ENCODE results near the gene ASAP2.

The ASAP2 gene

GRCh38 chr2:9205963-9206948 is at the start of gene ASAP2:
Gene ASAP2 (plus strand): TSS chr2:9206812. CDS start chr2:9207105, 293 bp downstream.
- DNase-seq (ENCODE audit: low spot score), result peak; percentile 74

GRCh38 chr2:9158786-9159779 is 47.5 kb upstream of the ASAP2 start:
- no peak for DNase-seq (ENCODE audit: low spot score)

- no peak for DNase-seq (ENCODE audit: low spot score)
Observed at GRCh38 chr2:9160732-9161131, 45.9 kb upstream of the ASAP2 start.

GRCh38 chr2:9162841-9163240 is 43.8 kb upstream of the ASAP2 start:
- no peak for DNase-seq (ENCODE audit: low spot score)

GRCh38 chr2:9163306-9164111 is 43.1 kb upstream of the ASAP2 start:
- no peak for DNase-seq (ENCODE audit: low spot score)

- no peak for DNase-seq (ENCODE audit: low spot score)
Observed at GRCh38 chr2:9164112-9164608, 42.5 kb upstream of the ASAP2 start.

GRCh38 chr2:9165625-9166024 is 41.0 kb upstream of the ASAP2 start:
- DNase-seq (ENCODE audit: low spot score), result peak; percentile 76

- no peak for DNase-seq (ENCODE audit: low spot score)
Observed at GRCh38 chr2:9166579-9167377, 39.8 kb upstream of the ASAP2 start.

GRCh38 chr2:9167718-9168657 is 38.6 kb upstream of the ASAP2 start:
- DNase-seq (ENCODE audit: low spot score), result no peak

- no peak for DNase-seq (ENCODE audit: low spot score)
Observed at GRCh38 chr2:9168821-9169221, 37.8 kb upstream of the ASAP2 start.

- DNase-seq (ENCODE audit: low spot score), result no peak
Observed at GRCh38 chr2:9169349-9170107, 37.1 kb upstream of the ASAP2 start.

GRCh38 chr2:9170458-9171130 is 36.0 kb upstream of the ASAP2 start:
- DNase-seq (ENCODE audit: low spot score), result no peak

GRCh38 chr2:9174771-9175437 is 31.7 kb upstream of the ASAP2 start:
- DNase-seq (ENCODE audit: low spot score), result no peak

- no peak for DNase-seq (ENCODE audit: low spot score)
Observed at GRCh38 chr2:9178110-9178903, 28.3 kb upstream of the ASAP2 start.

- DNase-seq (ENCODE audit: low spot score), result peak; percentile 37
Observed at GRCh38 chr2:9178904-9179571, 27.6 kb upstream of the ASAP2 start.

GRCh38 chr2:9179572-9180201 is 26.9 kb upstream of the ASAP2 start:
- DNase-seq (ENCODE audit: low spot score), result no peak
